ENCODE measurements around the gene TPPP3. TPM values are rescaled to one million over a fixed set of nuclear protein-coding genes. Genes with fewer than 3 reads are reported as not detected.

The TPPP3 gene
- total RNA-seq, 1 donor from 2014 or later: 1.5 TPM

DNA sequence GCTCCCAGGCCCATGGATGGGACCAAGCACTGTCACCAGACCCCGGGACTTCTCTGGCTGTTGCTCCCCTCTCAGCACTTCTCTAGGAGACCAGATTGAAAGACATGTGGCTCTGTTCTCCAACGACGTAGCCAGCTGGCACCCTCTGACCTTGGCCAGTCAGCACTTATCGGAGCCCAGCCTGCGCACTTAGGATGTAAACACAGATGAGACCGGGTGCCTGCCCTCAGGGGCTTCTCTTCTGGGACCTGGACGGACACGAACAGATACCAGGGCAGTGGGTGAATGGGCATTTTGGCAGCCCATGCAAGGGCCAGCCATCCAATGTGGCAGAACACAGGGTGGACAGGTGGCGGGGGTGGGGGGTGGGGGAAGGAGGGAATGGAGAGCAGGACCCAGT lies 16.3 kb upstream of the TPPP3 start:
- Mint-ChIP-seq H3K4me1 (ENCODE audit: unreplicated experiment) (peaks cover 28% of the 10 kb centered on the region), H3K27me3 (ENCODE audit: unreplicated experiment) (no peaks in the 10 kb centered on the region), H3K36me3 (ENCODE audit: unreplicated experiment) (no peaks in the 10 kb centered on the region), H3K27ac (ENCODE audit: unreplicated experiment) (no peak overlapping the region), H3K9me3 (ENCODE audit: unreplicated experiment) (no peaks in the 10 kb centered on the region), H3K4me3 (ENCODE audit: unreplicated experiment) (no peak overlapping the region)
- DNase-seq (ENCODE audit: extremely low spot score, unreplicated experiment): no peak
- TF ChIP-seq, protein P1, sequence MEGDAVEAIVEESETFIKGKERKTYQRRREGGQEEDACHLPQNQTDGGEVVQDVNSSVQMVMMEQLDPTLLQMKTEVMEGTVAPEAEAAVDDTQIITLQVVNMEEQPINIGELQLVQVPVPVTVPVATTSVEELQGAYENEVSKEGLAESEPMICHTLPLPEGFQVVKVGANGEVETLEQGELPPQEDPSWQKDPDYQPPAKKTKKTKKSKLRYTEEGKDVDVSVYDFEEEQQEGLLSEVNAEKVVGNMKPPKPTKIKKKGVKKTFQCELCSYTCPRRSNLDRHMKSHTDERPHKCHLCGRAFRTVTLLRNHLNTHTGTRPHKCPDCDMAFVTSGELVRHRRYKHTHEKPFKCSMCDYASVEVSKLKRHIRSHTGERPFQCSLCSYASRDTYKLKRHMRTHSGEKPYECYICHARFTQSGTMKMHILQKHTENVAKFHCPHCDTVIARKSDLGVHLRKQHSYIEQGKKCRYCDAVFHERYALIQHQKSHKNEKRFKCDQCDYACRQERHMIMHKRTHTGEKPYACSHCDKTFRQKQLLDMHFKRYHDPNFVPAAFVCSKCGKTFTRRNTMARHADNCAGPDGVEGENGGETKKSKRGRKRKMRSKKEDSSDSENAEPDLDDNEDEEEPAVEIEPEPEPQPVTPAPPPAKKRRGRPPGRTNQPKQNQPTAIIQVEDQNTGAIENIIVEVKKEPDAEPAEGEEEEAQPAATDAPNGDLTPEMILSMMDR (IDR thresholded peaks at IDR 0.05): no peak

DNA sequence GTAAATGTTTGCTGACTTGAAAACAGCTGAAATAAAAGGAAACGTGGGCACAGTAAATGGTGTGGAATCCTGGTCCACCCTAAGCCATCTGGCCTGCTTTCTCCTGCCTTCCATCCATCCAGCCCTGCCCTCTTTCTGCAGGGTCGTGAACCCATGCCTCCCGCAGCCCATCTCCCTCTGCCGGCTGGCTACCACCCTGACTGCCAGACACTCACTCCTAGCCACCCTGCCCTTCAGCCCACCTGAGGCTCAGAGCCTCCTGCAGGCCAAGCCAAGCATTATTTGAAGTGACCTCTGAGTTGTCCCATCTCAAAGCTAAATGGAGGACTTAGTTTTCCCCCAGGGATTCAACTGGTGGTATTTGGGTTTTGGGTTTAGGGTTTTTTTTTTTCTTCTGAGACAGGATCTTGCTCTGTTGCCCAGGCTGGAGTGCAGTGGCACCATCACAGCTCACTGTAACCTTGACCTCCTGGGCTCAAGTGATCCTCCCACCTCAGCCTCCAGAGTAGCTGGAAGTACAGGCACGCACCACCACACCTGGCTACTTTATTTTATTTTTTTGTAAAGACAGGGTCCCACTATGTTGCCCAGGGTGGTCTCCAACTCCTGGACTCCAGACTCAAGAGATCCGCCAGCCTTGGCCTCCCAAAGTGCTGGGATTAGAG lies 14.6 kb upstream of the TPPP3 start:
- H3K4me1 Mint-ChIP-seq (ENCODE audit: unreplicated experiment): peaks cover 27% of the 10 kb centered on the region
- no peaks in the 10 kb centered on the region for H3K27me3 Mint-ChIP-seq (ENCODE audit: unreplicated experiment)
- peaks cover 4% of the 10 kb centered on the region for H3K36me3 Mint-ChIP-seq (ENCODE audit: unreplicated experiment)
- TF ChIP-seq, protein P1 (IDR thresholded peaks at IDR 0.05): peak; percentile 7
- no peak overlapping the region for H3K4me3 Mint-ChIP-seq (ENCODE audit: unreplicated experiment)
- peak overlapping the region; percentile 68 for H3K27ac Mint-ChIP-seq (ENCODE audit: unreplicated experiment)
- no peaks in the 10 kb centered on the region for H3K9me3 Mint-ChIP-seq (ENCODE audit: unreplicated experiment)
- DNase-seq (ENCODE audit: extremely low spot score, unreplicated experiment): no peak

DNA sequence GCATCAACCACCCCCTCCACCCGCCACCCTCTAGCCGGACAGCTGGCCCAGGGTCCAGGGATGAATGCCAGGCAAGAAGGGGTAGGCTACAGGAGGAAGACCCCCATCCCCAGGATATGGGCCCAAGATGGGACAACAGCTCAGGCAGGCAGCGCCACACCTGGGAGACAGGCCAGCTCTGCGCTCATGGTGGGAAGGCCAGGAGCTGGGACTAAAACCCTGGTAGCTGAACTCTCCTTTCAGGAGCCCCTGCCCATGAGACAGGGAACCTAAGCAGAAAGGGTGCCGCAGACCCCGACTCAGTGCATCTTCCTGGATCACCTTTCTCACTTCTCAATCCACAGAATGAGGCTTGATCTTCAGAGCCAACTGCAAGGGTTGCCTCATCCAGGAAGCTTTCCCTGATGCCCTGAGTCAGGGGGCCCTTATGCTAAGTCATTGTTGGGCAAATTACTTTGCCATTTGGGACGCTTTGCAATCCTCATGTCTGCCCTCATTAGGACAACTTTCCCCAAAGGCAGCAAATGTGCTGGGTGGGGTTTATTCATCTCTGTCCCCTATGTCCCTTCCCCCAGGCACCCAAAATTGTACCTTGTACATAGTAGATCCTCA lies 14.0 kb upstream of the TPPP3 start:
- Mint-ChIP-seq H3K36me3 (ENCODE audit: unreplicated experiment) (peaks cover 4% of the 10 kb centered on the region), H3K27me3 (ENCODE audit: unreplicated experiment) (no peaks in the 10 kb centered on the region), H3K4me3 (ENCODE audit: unreplicated experiment) (no peak overlapping the region), H3K9me3 (ENCODE audit: unreplicated experiment) (no peaks in the 10 kb centered on the region), H3K4me1 (ENCODE audit: unreplicated experiment) (peaks cover 27% of the 10 kb centered on the region), H3K27ac (ENCODE audit: unreplicated experiment) (peak overlapping the region; percentile 80)
- TF ChIP-seq, protein P1 (IDR thresholded peaks at IDR 0.05): no peak
- no peak for DNase-seq (ENCODE audit: extremely low spot score, unreplicated experiment)

DNA sequence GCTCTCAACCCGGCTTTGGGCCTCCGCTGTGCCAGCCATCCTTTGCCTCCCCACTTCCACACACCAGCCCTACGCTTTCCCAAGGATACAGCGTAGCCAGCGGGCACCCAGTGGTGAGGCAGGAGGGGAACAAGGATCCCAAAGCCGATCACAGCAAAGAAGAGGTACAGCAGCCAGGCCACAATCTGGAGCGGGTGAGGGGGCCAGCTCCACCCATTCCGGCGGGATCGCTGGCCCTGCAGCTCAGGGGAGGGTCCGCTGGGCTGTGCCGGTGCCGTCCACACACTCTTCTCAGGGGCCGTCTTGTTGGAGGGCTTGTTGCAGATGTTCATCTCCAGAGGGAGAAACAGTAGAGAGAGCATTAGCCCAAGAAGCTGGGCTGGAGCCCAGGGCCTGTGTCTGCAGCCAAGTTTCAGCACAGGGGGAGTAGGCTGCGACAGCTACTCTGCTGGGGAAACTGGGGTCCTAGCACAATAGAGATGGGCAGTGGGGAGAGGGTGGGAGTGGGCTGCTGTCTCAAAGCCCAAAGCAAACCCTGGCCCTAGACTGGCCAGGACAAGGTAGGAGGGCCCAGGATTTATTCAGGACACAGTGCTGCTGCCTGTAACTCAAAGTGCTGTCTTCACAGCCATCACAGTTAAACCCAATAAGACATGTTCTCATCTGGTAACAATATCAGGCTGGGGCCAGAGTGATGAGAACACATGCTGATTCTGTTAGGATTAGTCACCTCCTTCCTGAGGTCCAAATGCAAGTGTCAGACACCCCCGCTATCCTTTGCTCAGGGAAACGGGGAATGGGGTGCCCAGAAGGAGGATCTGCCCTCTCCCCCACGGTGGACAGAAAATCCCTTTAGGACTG lies 13.0 kb upstream of the TPPP3 start:
- H3K27ac Mint-ChIP-seq (ENCODE audit: unreplicated experiment): peak overlapping the region; percentile 80
- peaks cover 4% of the 10 kb centered on the region for H3K36me3 Mint-ChIP-seq (ENCODE audit: unreplicated experiment)
- TF ChIP-seq, protein P1 (IDR thresholded peaks at IDR 0.05): no peak
- DNase-seq (ENCODE audit: extremely low spot score, unreplicated experiment): no peak
- no peaks in the 10 kb centered on the region for H3K27me3 Mint-ChIP-seq (ENCODE audit: unreplicated experiment)
- H3K9me3 Mint-ChIP-seq (ENCODE audit: unreplicated experiment): no peaks in the 10 kb centered on the region
- no peak overlapping the region for H3K4me3 Mint-ChIP-seq (ENCODE audit: unreplicated experiment)
- H3K4me1 Mint-ChIP-seq (ENCODE audit: unreplicated experiment): peaks cover 24% of the 10 kb centered on the region

DNA sequence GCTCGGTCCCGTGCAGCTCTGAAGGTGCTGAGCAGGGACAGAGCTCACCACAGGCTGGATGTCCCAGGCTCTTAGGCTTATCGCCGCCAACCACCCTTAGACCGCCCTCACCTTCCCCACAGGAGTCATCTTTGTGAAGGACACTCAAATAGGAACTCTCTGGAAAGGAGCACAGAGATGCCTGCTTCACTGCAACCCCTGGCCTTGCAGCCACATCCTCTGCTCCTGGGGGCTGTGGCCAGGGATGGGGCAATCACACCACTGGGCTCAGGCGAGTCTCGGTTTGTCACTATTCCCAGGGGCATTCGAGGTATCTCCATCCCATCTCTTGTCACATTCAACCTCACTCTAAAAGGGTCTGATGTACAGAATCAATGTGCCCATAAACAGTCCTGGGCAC lies 12.0 kb upstream of the TPPP3 start:
- no peak overlapping the region for H3K27ac Mint-ChIP-seq (ENCODE audit: unreplicated experiment)
- no peak overlapping the region for H3K4me3 Mint-ChIP-seq (ENCODE audit: unreplicated experiment)
- no peaks in the 10 kb centered on the region for H3K27me3 Mint-ChIP-seq (ENCODE audit: unreplicated experiment)
- no peak for DNase-seq (ENCODE audit: extremely low spot score, unreplicated experiment)
- peaks cover 24% of the 10 kb centered on the region for H3K4me1 Mint-ChIP-seq (ENCODE audit: unreplicated experiment)
- H3K9me3 Mint-ChIP-seq (ENCODE audit: unreplicated experiment): no peaks in the 10 kb centered on the region
- H3K36me3 Mint-ChIP-seq (ENCODE audit: unreplicated experiment): peaks cover 4% of the 10 kb centered on the region
- TF ChIP-seq, protein P1 (IDR thresholded peaks at IDR 0.05): no peak

Measured in osteocyte (in vitro differentiated cells).